ES-I3 (cell line): Measurements from ENCODE around the gene MCTP2.

Source experiments
- H3K36me3 ChIP-seq: 2 replicates; pipeline ENCODE4 v1.6.1; 2013; ENCODE audit warnings: mild to moderate bottlenecking, low read length, control low read depth, moderate library complexity; ENCODE audit not compliant: insufficient read depth
- H3K4me1 ChIP-seq: 2 replicates; pipeline ENCODE4 v1.6.1; 2013; ENCODE audit warnings: mild to moderate bottlenecking, control low read depth, low read length; ENCODE audit not compliant: insufficient read depth
- H3K9ac ChIP-seq: 2 replicates; pipeline ENCODE4 v1.6.1; 2013; ENCODE audit warnings: low read depth, mild to moderate bottlenecking, low read length, moderate library complexity
- H3K9me3 ChIP-seq: 2 replicates; pipeline ENCODE4 v1.6.1; 2013; ENCODE audit warnings: mild to moderate bottlenecking, low read length, moderate library complexity; ENCODE audit not compliant: control insufficient read depth, insufficient read depth

MCTP2 gene

GRCh38 chr15:94263341-94264273 lies 32.2 kb downstream of the MCTP2 start:
- Histone ChIP-seq H3K9ac (no peak overlapping the region), H3K36me3 (no peaks in the 10 kb centered on the region), H3K9me3 (no peaks in the 10 kb centered on the region), H3K4me1 (no peaks in the 10 kb centered on the region)

GRCh38 chr15:94265009-94265408 lies 33.6 kb downstream of the MCTP2 start:
- no peaks in the 10 kb centered on the region for H3K4me1 ChIP-seq
- H3K9ac ChIP-seq = no peak overlapping the region
- H3K9me3 ChIP-seq = no peaks in the 10 kb centered on the region
- H3K36me3 ChIP-seq = no peaks in the 10 kb centered on the region

DNA sequence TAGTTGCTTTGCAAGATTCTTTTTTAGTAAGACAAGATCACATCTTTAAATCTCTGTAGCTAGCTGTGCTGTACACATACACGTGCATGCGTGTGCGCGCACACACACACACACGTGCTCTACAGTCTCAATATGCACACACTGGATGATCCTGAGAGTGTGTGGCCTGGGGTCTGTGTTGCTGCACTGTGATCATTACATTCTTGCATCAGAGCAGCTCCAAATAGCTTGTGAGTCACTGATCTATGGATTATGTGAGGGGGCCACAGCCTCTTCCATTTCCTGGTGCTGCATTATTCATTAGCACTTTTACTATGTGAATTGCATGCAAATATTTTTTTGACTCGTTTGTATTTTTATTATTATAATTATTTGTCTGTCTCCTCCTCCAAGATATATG lies 34.6 kb downstream of the MCTP2 start:
- H3K36me3 ChIP-seq = no peaks in the 10 kb centered on the region
- no peaks in the 10 kb centered on the region for H3K4me1 ChIP-seq
- no peaks in the 10 kb centered on the region for H3K9me3 ChIP-seq
- no peak overlapping the region for H3K9ac ChIP-seq

DNA sequence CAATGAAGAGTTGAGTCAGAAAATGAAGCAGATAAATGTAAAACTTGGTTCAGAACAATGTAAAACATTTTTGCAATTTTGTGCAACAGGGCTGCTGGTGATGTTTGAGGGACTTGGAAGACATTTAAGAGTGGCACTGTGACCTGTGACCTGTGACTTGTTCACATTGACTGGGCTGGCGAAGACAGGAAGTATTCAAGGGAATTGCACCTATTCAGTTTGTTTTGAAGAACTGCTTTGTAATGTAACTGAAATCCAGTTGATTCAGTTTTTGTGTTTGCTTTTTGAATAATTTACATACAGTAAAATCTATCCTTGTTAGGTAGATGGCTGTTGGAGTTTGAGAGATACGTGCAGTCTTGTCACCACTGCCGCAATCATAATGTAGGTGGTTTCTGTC lies 35.4 kb downstream of the MCTP2 start:
- Histone ChIP-seq H3K4me1 (no peaks in the 10 kb centered on the region), H3K36me3 (no peaks in the 10 kb centered on the region), H3K9me3 (no peaks in the 10 kb centered on the region), H3K9ac (no peak overlapping the region)

DNA sequence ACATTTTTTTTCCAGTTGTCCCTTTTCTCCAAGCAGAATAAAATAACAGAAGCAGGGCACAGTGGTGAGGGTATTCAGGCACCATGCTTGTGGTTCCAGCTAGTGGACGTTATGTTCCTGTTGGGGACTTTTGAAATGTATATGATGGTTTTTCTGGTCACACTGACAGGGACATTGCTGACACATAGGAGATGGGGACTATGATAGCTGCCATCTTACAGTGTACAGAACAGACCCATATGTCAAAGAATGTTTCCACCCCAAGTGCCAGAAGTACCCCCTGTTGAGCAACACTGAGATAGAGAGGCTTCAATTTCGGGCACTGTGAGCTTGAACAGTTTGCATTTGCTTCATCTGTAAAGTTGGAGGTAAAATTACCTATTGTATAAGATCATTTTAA lies 38.6 kb downstream of the MCTP2 start:
- Histone ChIP-seq H3K4me1 (no peaks in the 10 kb centered on the region), H3K36me3 (no peaks in the 10 kb centered on the region), H3K9ac (no peak overlapping the region), H3K9me3 (no peaks in the 10 kb centered on the region)

DNA sequence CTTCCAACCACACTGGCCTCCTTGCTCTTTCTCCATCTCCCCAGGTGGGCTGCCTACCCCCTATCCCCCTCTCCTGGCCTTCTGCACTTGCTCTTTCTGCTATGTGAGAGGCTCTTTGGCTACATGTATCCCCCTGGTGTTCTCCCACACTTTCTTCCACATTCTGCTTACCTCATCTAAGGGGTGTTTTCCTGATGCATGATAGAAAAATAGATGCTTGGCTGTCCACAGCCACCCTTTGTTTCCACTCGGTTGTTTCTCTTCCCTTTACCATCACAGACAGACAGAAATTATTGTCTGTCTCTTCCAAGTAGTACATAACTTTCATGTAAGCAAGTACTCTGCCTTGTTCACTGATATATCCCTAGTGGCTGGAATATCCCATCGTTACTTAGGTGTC lies 39.2 kb downstream of the MCTP2 start:
- Histone ChIP-seq H3K36me3 (no peaks in the 10 kb centered on the region), H3K9ac (no peak overlapping the region), H3K9me3 (no peaks in the 10 kb centered on the region), H3K4me1 (no peaks in the 10 kb centered on the region)

GRCh38 chr15:94272251-94272898 lies 41.0 kb downstream of the MCTP2 start:
- no peaks in the 10 kb centered on the region for H3K9me3 ChIP-seq
- H3K36me3 ChIP-seq = no peaks in the 10 kb centered on the region
- H3K4me1 ChIP-seq = no peaks in the 10 kb centered on the region
- H3K9ac ChIP-seq = no peak overlapping the region

GRCh38 chr15:94273826-94274225 lies 42.5 kb downstream of the MCTP2 start:
- H3K9me3 ChIP-seq = no peaks in the 10 kb centered on the region

GRCh38 chr15:94274745-94275144 lies 43.4 kb downstream of the MCTP2 start:
- no peaks in the 10 kb centered on the region for H3K36me3 ChIP-seq
- H3K4me1 ChIP-seq = no peaks in the 10 kb centered on the region
- H3K9ac ChIP-seq = no peak overlapping the region
- H3K9me3 ChIP-seq = no peaks in the 10 kb centered on the region

More at GRCh38 chr15:94273826-94274225, 42.5 kb downstream of the MCTP2 start:
- no peaks in the 10 kb centered on the region for H3K36me3 ChIP-seq
- H3K9ac ChIP-seq = no peak overlapping the region
- no peaks in the 10 kb centered on the region for H3K4me1 ChIP-seq

DNA sequence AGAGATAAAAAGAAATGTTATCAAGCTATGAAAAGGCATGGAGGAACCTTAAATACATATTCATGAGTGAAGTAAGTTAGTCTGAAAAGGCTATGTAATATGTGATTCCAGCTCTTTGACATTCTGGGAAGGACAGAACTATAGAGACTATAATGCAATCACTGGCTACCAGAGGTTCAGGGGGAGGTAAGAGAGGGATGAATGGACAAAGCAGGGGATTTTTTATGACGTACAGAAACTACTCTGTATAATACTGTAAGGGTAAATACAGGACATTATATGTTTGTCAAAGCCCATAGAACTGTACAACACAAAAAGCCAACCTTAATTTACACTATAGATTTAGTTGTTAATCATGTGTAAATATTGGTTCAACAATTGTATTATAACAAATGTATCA lies 46.1 kb downstream of the MCTP2 start:
- Histone ChIP-seq H3K4me1 (no peaks in the 10 kb centered on the region), H3K9me3 (no peaks in the 10 kb centered on the region), H3K36me3 (no peaks in the 10 kb centered on the region), H3K9ac (no peak overlapping the region)

- Histone ChIP-seq H3K4me1 (no peaks in the 10 kb centered on the region), H3K36me3 (no peaks in the 10 kb centered on the region), H3K9me3 (no peaks in the 10 kb centered on the region), H3K9ac (no peak overlapping the region)
These were observed 48.4 kb downstream of the MCTP2 start for GRCh38 chr15:94279736-94280135.

GRCh38 chr15:94280301-94280700 lies 48.9 kb downstream of the MCTP2 start:
- no peaks in the 10 kb centered on the region for H3K9me3 ChIP-seq
- no peaks in the 10 kb centered on the region for H3K36me3 ChIP-seq
- H3K9ac ChIP-seq = no peak overlapping the region
- no peaks in the 10 kb centered on the region for H3K4me1 ChIP-seq

GRCh38 chr15:94282269-94283250 lies 51.2 kb downstream of the MCTP2 start:
- Histone ChIP-seq H3K9ac (no peak overlapping the region), H3K4me1 (peaks cover under 1% of the 10 kb centered on the region; the same call in 1 of the 2 replicates), H3K9me3 (no peaks in the 10 kb centered on the region)

DNA sequence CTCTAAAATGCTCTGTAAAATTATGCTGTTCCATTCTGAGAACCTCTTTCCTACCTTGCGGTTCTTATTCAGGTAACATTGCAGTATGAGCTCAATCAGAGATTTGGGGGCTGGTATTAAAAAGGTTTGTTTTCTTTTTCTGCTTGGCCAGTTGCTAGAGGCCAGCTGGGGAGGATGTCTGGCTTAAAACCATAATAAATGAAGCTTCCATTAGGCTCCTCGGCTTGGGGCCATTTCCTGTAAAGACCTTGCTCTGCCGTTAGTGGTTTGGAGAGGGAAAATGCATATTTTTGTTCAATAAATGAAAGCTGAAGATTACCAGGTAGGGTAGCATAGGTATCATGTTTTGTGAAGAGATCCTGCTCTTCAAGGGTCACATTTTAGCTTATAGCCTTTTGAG lies 55.2 kb downstream of the MCTP2 start:
- no peaks in the 10 kb centered on the region for H3K36me3 ChIP-seq
- no peak overlapping the region for H3K9ac ChIP-seq
- no peaks in the 10 kb centered on the region for H3K9me3 ChIP-seq
- peaks cover 8% of the 10 kb centered on the region; the same call in 1 of the 2 replicates for H3K4me1 ChIP-seq

More at GRCh38 chr15:94282269-94283250, 51.2 kb downstream of the MCTP2 start:
- H3K36me3 ChIP-seq = no peaks in the 10 kb centered on the region
